NCI-H1930 (cell line): Measurements from ENCODE around the gene TMEFF1.

Experiments
- DNase-seq, 2 experiments: peaks; one replicate each; lab custom pipeline; 2025; lab: John Stamatoyannopoulos, UW

TMEFF1 gene

GRCh38 chr9:100447041-100447440 lies 25.9 kb upstream of the TMEFF1 start:
- DNase-seq, result no peak

DNA sequence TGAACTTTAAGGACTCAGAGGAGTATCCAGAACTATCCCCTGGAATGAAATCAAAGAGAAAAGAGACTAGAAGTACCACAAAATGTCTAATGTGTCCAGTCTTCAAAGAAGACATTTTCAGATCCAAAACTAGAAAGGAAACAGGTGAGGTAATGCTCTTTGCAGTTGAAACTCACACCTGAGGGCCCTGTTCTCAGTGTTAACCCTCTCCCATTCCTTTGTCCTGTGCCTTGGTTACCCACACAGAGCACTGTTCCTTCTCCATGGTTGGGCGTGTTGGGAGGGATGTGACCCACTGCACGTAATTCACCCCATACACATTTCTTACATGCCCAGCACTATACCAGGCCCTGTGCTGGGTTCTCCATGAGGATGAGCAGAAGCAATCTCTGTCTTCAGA lies 24.7 kb upstream of the TMEFF1 start:
- DNase-seq, result no peak

DNA sequence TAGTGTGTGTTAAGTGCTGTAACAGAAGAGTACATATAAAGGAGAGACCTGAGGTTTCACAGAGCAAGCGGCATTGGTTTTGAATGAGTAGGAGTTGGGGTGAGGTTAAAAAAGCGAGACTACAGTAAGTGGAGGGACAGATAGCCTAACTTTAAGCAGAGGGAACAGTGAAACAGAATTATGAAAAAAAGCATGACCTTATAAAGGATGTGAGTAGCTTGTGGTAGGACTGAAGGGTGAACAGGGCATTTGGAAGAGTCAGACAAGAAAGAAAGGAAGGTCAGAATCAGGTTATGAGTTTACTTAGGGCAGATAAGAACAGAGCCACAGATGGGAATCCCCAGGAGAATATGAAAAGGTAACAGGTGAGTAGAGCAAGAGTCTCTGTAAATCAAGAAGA lies 23.5 kb upstream of the TMEFF1 start:
- DNase-seq, result no peak

GRCh38 chr9:100452894-100453293 lies 20.1 kb upstream of the TMEFF1 start:
- no peak for DNase-seq

DNA sequence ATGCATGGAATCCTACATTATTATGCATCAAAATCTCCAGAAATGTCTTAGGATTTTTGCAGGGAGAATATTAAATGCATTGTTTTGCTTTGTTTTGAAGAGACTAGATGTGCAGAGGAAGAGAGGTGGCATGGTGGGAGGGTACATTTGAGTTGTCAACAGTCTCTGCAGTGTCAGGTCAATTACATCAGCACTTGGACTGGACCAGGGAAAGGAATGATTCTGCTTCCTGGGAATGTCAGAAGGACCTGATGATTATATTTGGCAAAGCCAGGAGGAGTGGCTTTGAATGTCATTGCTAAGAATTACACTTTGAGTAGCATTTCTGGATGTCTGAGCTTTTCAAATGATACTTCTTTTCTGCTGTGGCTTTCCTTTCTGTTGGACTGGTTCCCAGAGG lies 17.5 kb upstream of the TMEFF1 start:
- no peak for DNase-seq

GRCh38 chr9:100457517-100457916 lies 15.4 kb upstream of the TMEFF1 start:
- no peak for DNase-seq

DNA sequence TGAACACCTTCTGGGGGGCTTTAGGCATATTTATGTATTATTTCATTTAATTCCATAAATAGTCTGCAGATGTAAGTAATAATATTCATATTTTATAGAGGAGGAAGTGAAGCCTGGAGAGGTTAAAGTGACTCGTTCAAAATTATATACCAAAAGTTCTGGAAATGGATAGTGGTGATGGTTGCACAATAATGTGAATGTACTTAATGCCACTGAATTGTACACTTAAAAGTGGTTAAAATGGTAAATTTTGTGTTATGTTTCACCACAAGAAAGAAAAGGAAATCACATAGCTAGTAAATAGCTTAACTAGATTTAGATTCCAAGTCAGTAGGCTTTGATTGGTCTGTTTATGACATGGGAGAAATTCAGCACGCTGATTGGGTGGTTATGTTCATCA lies 13.0 kb upstream of the TMEFF1 start:
- DNase-seq, result no peak

- DNase-seq, result no peak
These were observed 7.7 kb upstream of the TMEFF1 start for GRCh38 chr9:100465274-100465673.

GRCh38 chr9:100465761-100466160 lies 7.2 kb upstream of the TMEFF1 start:
- no peak for DNase-seq

- DNase-seq, result no peak
These were observed 6.6 kb upstream of the TMEFF1 start for GRCh38 chr9:100466171-100466828.

- DNase-seq, result no peak
These were observed 6.1 kb upstream of the TMEFF1 start for GRCh38 chr9:100466829-100467221.

- no peak for DNase-seq
These were observed 4.9 kb upstream of the TMEFF1 start for GRCh38 chr9:100468041-100468440.

- no peak for DNase-seq
These were observed 681 bp upstream of the TMEFF1 start for GRCh38 chr9:100472268-100472667.

DNA sequence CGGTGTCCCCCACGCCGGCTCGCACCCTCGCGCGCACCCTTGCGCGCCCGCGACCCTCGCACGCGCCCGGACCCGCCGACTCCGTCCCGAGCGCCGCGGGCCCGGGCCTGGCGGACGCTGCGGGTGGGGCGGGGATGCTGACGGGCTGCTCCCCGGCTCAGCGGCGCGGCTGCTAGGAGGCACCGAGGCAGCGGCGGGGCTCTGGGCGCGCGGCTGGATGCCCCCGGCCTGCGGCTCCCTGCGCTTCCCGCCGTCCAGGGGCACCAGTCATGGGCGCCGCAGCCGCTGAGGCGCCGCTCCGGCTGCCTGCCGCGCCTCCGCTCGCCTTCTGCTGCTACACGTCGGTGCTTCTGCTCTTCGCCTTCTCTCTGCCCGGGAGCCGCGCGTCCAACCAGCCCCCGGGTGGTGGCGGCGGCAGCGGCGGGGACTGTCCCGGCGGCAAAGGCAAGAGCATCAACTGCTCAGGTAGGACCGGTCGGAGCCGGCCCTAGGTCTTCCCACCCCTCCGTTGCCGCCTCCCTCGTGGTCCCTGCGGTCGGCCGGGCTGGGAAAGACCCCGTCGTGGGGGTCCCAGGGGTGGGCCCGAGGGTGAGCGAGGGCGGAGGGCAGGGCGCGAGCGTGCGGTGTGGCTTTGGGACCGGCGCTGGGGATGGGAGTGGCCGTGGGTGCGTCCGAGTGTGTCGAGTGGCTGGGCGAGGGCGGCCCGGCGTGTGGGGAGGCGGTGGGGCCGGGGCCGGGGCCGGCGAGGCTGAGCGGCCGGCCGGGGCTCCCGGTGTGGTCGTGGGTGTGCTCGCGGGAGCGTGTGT lies 530 bp downstream of the TMEFF1 start:
- DNase-seq, result no peak

DNA sequence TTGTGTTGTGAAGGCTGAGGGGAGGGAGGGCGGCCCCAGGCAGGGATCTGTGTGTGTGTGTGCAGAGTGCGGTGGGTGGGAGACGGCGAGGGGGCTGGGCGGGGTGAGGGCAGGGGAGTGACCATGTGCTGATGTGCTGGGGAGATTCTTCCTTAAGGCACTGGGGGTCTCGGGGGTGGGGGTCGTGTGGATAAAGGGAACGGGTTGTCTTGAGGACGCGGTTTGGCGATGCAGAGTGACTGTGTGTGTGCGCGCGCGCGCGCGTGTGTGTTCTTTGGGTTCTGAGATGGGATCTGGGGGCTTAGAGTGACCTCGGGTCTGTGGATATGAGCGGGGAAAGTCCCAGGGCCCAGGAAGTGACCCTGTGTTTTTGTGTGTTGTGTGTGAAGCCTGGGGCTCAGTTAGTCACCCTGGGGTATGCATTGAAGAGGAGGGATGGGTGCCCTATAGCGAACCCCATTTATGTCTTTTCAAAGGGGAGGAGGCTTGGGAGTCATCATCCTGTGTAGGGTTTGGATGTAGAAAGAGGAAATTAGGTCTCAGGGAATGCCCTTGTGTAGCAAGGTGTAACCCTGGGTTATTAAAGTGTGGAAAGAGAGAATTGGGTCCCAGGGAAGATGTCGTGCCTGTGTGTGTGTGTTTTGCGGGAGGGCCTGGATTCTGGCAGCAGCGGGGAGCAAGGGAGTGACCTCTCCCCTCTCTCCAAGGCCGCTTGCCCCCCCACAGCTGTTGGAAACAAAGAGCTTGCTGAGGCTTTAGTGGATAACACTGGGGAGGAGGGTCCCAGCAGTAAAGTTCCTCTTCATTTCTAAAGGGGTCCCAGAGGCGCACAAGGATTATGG lies 1.4 kb downstream of the TMEFF1 start:
- no peak for DNase-seq

DNA sequence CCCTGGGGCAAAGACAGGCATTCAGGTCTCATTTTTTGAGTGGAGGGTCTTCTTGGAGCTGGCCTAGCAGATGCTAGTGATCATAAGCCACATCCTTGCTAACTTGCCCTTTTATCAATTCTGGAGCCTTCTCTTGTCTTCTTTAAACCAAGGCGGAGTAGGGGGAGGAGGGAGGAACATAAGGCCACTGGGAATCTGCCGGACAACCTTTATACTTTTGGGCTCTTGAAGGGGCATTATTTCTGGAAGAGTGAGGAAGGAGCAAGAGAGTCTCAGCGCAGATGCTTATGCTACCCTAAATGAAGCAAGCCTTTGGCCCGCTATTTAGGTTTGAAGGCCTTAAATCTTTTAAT lies 2.0 kb downstream of the TMEFF1 start:
- no peak for DNase-seq

- DNase-seq, result no peak
These were observed 4.3 kb downstream of the TMEFF1 start for GRCh38 chr9:100477241-100477640.

DNA sequence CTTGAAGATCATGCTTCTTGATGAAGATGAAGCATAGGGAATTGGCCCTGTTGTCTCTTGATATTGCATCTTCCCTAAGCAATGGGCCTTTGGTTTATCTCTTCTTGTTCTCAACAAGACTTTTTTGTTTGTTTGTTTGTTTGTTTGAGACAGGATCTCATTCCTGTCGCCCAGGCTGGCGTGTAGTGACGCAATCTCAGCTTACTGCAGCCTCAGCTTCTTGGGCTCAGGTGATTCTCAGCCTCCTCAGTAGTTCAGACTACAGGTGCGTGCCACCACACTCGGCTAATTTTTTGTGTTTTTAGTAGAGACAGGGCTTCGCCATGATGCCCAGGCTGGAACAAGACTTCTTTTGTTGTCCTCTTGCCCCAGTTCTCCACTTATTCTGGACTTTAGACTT lies 5.2 kb downstream of the TMEFF1 start:
- no peak for DNase-seq

- DNase-seq, result no peak
These were observed 6.9 kb downstream of the TMEFF1 start for GRCh38 chr9:100479820-100480219.

GRCh38 chr9:100485196-100485595 lies 12.2 kb downstream of the TMEFF1 start:
- DNase-seq, result no peak

GRCh38 chr9:100486479-100487176 lies 13.7 kb downstream of the TMEFF1 start:
- no peak for DNase-seq

DNA sequence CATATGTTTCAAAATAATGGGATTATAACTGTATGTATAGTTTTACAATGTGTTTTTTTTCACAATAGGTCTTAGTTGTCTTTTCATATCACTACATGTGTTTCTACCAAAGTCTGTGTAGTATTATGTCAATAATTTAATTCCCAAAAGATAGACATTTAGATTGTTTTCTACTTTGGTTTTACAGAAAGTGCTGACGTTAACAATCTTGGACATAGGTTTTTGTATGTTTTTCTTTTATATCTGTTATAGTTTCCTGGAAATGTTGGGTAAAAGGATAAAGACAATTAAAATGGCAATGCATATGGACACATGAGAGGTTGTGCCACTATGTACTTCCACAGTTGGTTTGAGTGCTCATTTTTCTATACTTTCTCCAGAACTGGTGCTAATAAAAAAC lies 15.2 kb downstream of the TMEFF1 start:
- DNase-seq, result no peak
